Aorta (tissue), 5 donors: ENCODE data around the gene ULK3. TPM values are rescaled to one million over a fixed set of nuclear protein-coding genes. Genes with fewer than 3 reads are reported as not detected.

Experiments used
- ATAC-seq: fragments of 200-7000 bp; cut with Tn5 transposase; one replicate; pipeline ENCODE4 v1.9.1; 2022; ENCODE audit warnings: moderate library complexity; ENCODE audit not compliant: low FRiP score
- DNase-seq, 2 donors: peaks; one replicate each; pipeline ENCODE4 v3.0.0-alpha.2; 2020
- H3K27ac ChIP-seq, 2 donors: one replicate each; pipeline ENCODE4 v1.5.1; 2013; ENCODE audit warnings: low read length in 2 of 2, mild to moderate bottlenecking in 2 of 2, moderate library complexity in 2 of 2, control low read depth in 1 of 2, inconsistent platforms in 1 of 2, low read depth in 1 of 2
- H3K27me3 ChIP-seq, 2 donors: one replicate each; pipeline ENCODE4 v1.6.1; 2013; ENCODE audit warnings: control low read depth in 1 of 2, low read length in 1 of 2, mild to moderate bottlenecking in 1 of 2, moderate library complexity in 1 of 2; ENCODE audit not compliant: insufficient read depth in 2 of 2, control insufficient read depth in 1 of 2
- H3K36me3 ChIP-seq, 2 donors: one replicate each; pipeline ENCODE4 v1.6.1; 2013; ENCODE audit warnings: control low read depth in 1 of 2, low read length in 1 of 2, mild to moderate bottlenecking in 1 of 2; ENCODE audit not compliant: insufficient read depth in 2 of 2, control insufficient read depth in 1 of 2
- H3K4me1 ChIP-seq, 2 donors: one replicate each; pipeline ENCODE4 v1.6.1; 2013; ENCODE audit warnings: low read length in 2 of 2, control low read depth in 1 of 2, mild to moderate bottlenecking in 1 of 2, moderate library complexity in 1 of 2; ENCODE audit not compliant: insufficient read depth in 2 of 2, control insufficient read depth in 1 of 2
- H3K4me3 ChIP-seq, 2 donors: one replicate each; pipeline ENCODE4 v1.5.1; 2013; ENCODE audit warnings: low read length in 2 of 2, control low read depth in 1 of 2, mild to moderate bottlenecking in 1 of 2
- H3K9me3 ChIP-seq: one replicate; pipeline ENCODE4 v1.6.1; 2013; ENCODE audit warnings: mild to moderate bottlenecking, low read length; ENCODE audit not compliant: control insufficient read depth
- WGBS, 2 donors: extraction: QIAGEN DNeasy Blood & Tissue Kit; methylation state at CpG; one replicate each; pipeline ENCODE4 v1.1.7; 2013; 5-methylcytosine and 5-hydroxymethylcytosine counted together
- intact Hi-C, 2 donors: fragments of 100-400 bp; cut with DNase I; formaldehyde crosslinking; loops; one replicate each; pipeline versions ENCODE4 v1.14.2 to v1.15.0; 2022
- polyA plus RNA-seq, 2 donors: library from polyadenylated mRNA; stranded (reverse); fragments of 200-250 nt; gene quantifications; one replicate each; pipeline ENCODE4 v1.2.3, GENCODE V29; 2013
- total RNA-seq, 2 donors: library from RNA; stranded (reverse); fragmentation: NEBNext Ultra II Directional; extraction: Animal tissue kit (Norgen Biotek cat#: 25700); gene quantifications; one replicate each; pipeline ENCODE4 v1.2.1, GENCODE V29; 2021
- donor health status: healthy with polysubstance abuse.
- donor health status: Bipolar disorder and iron deficiency.
- donor health status: DM: no; HTN: no; CAD: no.
- donor health status: DM: no; HTN: no; CAD: no.
- donor health status: DM: yes; HTN: yes; CAD: no.

Gene ULK3
- total and polyA plus RNA-seq, 4 donors = 17.7 to 43.6 (median 25.5) TPM

GRCh38 chr15:74870436-74871215 is 27.7 kb upstream of the ULK3 start:
- intact Hi-C loops = loop anchor here in 1 of 2 donors (5.0 kb wide), 1 partner anchor 37 kb away; the partner anchor contains the start of gene FAM219B

GRCh38 chr15:74869726-74870407 is 26.9 kb upstream of the ULK3 start:
- no peaks in the 10 kb centered on the region for H3K27me3 ChIP-seq
- H3K4me1 ChIP-seq = peaks cover 0 to 2% of the 10 kb centered on the region in 2 donors
- ATAC-seq = no peak
- peak overlapping the region in 1 of 2 donors; percentile 77 for H3K27ac ChIP-seq
- 21 to 26% methylated on average over 6 of the region's 6 CpGs for WGBS, 2 donors
- peak in 1 of 2 donors; percentile 87 for DNase-seq
- no peaks in the 10 kb centered on the region for H3K9me3 ChIP-seq
- intact Hi-C loops = loop anchor here in 1 of 2 donors (5.0 kb wide), 1 partner anchor 37 kb away; the partner anchor contains the start of gene FAM219B
- no peak overlapping the region for H3K4me3 ChIP-seq
- H3K36me3 ChIP-seq = no peaks in the 10 kb centered on the region

More at GRCh38 chr15:74870436-74871215, 27.7 kb upstream of the ULK3 start:
- H3K4me3 ChIP-seq = no peak overlapping the region
- peaks cover 0 to 2% of the 10 kb centered on the region in 2 donors for H3K4me1 ChIP-seq
- H3K9me3 ChIP-seq = no peaks in the 10 kb centered on the region
- DNase-seq (no peak), ATAC-seq (no peak)
- H3K27ac ChIP-seq = no peak overlapping the region
- no peaks in the 10 kb centered on the region for H3K27me3 ChIP-seq
- H3K36me3 ChIP-seq = no peaks in the 10 kb centered on the region
- WGBS, 2 donors = 41 to 47% methylated on average over 6 of the region's 6 CpGs

- H3K4me3 ChIP-seq = no peak overlapping the region
- ATAC-seq (no peak), DNase-seq (no peak)
- H3K27ac ChIP-seq = peak overlapping the region in 1 of 2 donors; percentile 20
- no peaks in the 10 kb centered on the region for H3K27me3 ChIP-seq
- H3K9me3 ChIP-seq = no peaks in the 10 kb centered on the region
- intact Hi-C loops = no loop called here
- H3K4me1 ChIP-seq = peaks cover 0 to 2% of the 10 kb centered on the region in 2 donors
- H3K36me3 ChIP-seq = no peaks in the 10 kb centered on the region
Measured at GRCh38 chr15:74869372-74869725, 26.4 kb upstream of the ULK3 start.

GRCh38 chr15:74868059-74868458 is 25.1 kb upstream of the ULK3 start:
- Histone ChIP-seq H3K9me3 (no peaks in the 10 kb centered on the region), H3K27ac (no peak overlapping the region), H3K4me1 (peaks cover 0 to 2% of the 10 kb centered on the region in 2 donors), H3K36me3 (no peaks in the 10 kb centered on the region), H3K4me3 (no peak overlapping the region), H3K27me3 (no peaks in the 10 kb centered on the region)
- no peak for ATAC-seq
- no peak for DNase-seq
- WGBS, 2 donors = 82 to 84% methylated on average over 6 of the region's 6 CpGs
- intact Hi-C loops = no loop called here

GRCh38 chr15:74867466-74868038 is 24.6 kb upstream of the ULK3 start:
- H3K9me3 ChIP-seq = no peaks in the 10 kb centered on the region
- no peaks in the 10 kb centered on the region for H3K27me3 ChIP-seq
- ATAC-seq (no peak), DNase-seq (no peak)
- H3K36me3 ChIP-seq = no peaks in the 10 kb centered on the region
- 33 to 45% methylated on average over 1 of the region's 1 CpG for WGBS, 2 donors
- H3K4me3 ChIP-seq = no peak overlapping the region
- H3K27ac ChIP-seq = no peak overlapping the region
- H3K4me1 ChIP-seq = peaks cover 0 to 2% of the 10 kb centered on the region in 2 donors
- intact Hi-C loops = no loop called here

GRCh38 chr15:74866090-74866489 is 23.1 kb upstream of the ULK3 start:
- ATAC-seq (no peak), DNase-seq (no peak)
- Histone ChIP-seq H3K9me3 (no peaks in the 10 kb centered on the region), H3K36me3 (no peaks in the 10 kb centered on the region), H3K4me3 (no peak overlapping the region), H3K27me3 (no peaks in the 10 kb centered on the region), H3K4me1 (peaks cover 0 to 2% of the 10 kb centered on the region in 2 donors), H3K27ac (no peak overlapping the region)
- WGBS, 2 donors = 66 to 80% methylated on average over 6 of the region's 6 CpGs
- intact Hi-C loops = no loop called here

GRCh38 chr15:74865316-74865715 is 22.4 kb upstream of the ULK3 start:
- no peak overlapping the region for H3K27ac ChIP-seq
- DNase-seq (no peak), ATAC-seq (no peak)
- H3K27me3 ChIP-seq = no peaks in the 10 kb centered on the region
- intact Hi-C loops = no loop called here
- H3K4me1 ChIP-seq = peaks cover 0 to 2% of the 10 kb centered on the region in 2 donors
- 87 to 91% methylated on average over 2 of the region's 2 CpGs for WGBS, 2 donors
- H3K4me3 ChIP-seq = no peak overlapping the region
- no peaks in the 10 kb centered on the region for H3K36me3 ChIP-seq
- H3K9me3 ChIP-seq = no peaks in the 10 kb centered on the region

GRCh38 chr15:74864296-74864695 is 21.3 kb upstream of the ULK3 start:
- no peak overlapping the region for H3K27ac ChIP-seq
- no peak overlapping the region for H3K4me3 ChIP-seq
- 87 to 90% methylated on average over 6 of the region's 6 CpGs for WGBS, 2 donors
- intact Hi-C loops = no loop called here
- no peaks in the 10 kb centered on the region for H3K36me3 ChIP-seq
- H3K9me3 ChIP-seq = no peaks in the 10 kb centered on the region
- H3K4me1 ChIP-seq = no peaks in the 10 kb centered on the region
- no peaks in the 10 kb centered on the region for H3K27me3 ChIP-seq
- ATAC-seq = no peak
- DNase-seq = no peak
